ENCODE data around the gene NUP214.
A peak's percentile ranks its signal among the peaks of the same experiment; 100 is the strongest.
"Not testable (repeated sequence)": the region's sequence is repeated elsewhere in the genome, so short reads cannot be mapped to it uniquely, and the experiment has no call there.

The NUP214 gene

GRCh38 chr9:131203431-131204218 is 78.2 kb downstream of the NUP214 start:
- peak; percentile 34 for DNase-seq

- DNase-seq, result no peak
Observed at GRCh38 chr9:131204285-131204684, 78.9 kb downstream of the NUP214 start.

GRCh38 chr9:131206495-131206894 is 81.1 kb downstream of the NUP214 start:
- no peak for DNase-seq

- DNase-seq, result not testable (repeated sequence)
Observed at GRCh38 chr9:131211920-131212319, 86.5 kb downstream of the NUP214 start.

GRCh38 chr9:131214286-131214856 is 89.0 kb downstream of the NUP214 start:
- no peak for DNase-seq

- DNase-seq, result peak; percentile 27
Observed at GRCh38 chr9:131214876-131215275, 89.5 kb downstream of the NUP214 start.

GRCh38 chr9:131216806-131217205 is 91.4 kb downstream of the NUP214 start:
- DNase-seq, result no peak

GRCh38 chr9:131217331-131218031 is 92.1 kb downstream of the NUP214 start:
- no peak for DNase-seq

- no peak for DNase-seq
Observed at GRCh38 chr9:131218370-131218769, 93.0 kb downstream of the NUP214 start.

- DNase-seq, result no peak
Observed at GRCh38 chr9:131220485-131220884, 95.1 kb downstream of the NUP214 start.

GRCh38 chr9:131222460-131222859 is 97.1 kb downstream of the NUP214 start:
- no peak for DNase-seq

- DNase-seq, result no peak
Observed at GRCh38 chr9:131226226-131226625, 100.8 kb downstream of the NUP214 start.

- DNase-seq, result no peak
Observed at GRCh38 chr9:131227112-131227958, 101.9 kb downstream of the NUP214 start.

GRCh38 chr9:131227959-131228460 is 102.6 kb downstream of the NUP214 start:
- DNase-seq, result no peak

- peak; percentile 59 for DNase-seq
Observed at GRCh38 chr9:131228988-131229387, 103.6 kb downstream of the NUP214 start.

GRCh38 chr9:131233556-131233955 is 108.2 kb downstream of the NUP214 start:
- no peak for DNase-seq

GRCh38 chr9:131233995-131234394 is 108.6 kb downstream of the NUP214 start:
- DNase-seq, result peak; percentile 61

GRCh38 chr9:131234799-131235479 is 109.6 kb downstream of the NUP214 start:
- DNase-seq, result no peak

- peak; percentile 48 for DNase-seq
Observed at GRCh38 chr9:131235480-131235851, 110.1 kb downstream of the NUP214 start.

GRCh38 chr9:131236161-131236560 is 110.8 kb downstream of the NUP214 start:
- no peak for DNase-seq

- DNase-seq, result no peak
Observed at GRCh38 chr9:131236761-131237160, 111.4 kb downstream of the NUP214 start.

- no peak for DNase-seq
Observed at GRCh38 chr9:131237291-131237690, 111.9 kb downstream of the NUP214 start.

Measured in hematopoietic multipotent progenitor cell treated with erythropoietin and hydrocortisone succinate and interleukin-3 and kit ligand, for 6 days (in vitro differentiated cells).